Measurements from ENCODE around the gene CRYL1.
A peak's percentile ranks its signal among the peaks of the same experiment; 100 is the strongest.

Gene CRYL1

DNA sequence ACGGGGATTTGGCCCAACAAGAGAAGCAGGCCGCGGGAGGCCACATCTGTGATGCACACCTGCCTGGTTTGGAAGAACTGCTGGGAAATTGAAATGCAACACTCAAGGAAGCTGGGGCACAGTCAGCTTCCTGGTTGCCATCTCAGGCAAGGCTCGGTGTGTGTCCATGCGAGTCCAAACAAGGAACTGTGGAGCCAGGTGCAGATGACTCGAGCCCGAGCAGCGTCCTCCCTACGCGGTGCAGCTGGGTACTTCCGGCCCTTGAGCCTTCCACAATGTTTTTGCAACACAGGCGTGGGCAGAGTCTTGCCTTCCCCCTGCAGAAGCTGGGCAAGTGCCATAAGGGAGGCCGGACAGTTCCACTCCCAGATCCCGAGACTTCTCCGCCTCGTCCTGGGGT, 94.6 kb downstream of the CRYL1 start:
- DNase-seq (ENCODE audit: low read depth, low spot score): peak; percentile 92
- peak overlapping the region; percentile 87 for H3K27ac ChIP-seq

DNA sequence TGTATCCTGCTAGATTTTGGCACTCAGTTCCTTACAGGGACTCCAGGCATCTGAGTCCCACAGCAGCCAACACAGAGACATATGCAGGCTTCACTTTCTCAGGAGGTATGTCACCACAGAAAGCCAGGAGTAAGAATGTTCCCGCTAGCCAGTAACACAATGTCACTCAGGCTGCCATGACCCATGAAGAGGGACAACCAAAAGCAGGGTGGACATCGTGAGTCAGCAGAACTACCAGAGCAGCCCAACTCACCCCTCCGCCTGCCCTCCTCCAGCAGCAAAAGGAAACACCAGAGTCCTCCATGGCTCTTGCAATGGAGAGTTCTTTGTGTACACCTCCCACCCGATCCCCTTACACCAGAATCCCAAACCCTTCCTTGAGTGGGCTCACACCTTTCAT, 95.4 kb downstream of the CRYL1 start:
- H3K27ac ChIP-seq: peak overlapping the region; percentile 87

GRCh38 chr13:20429682-20430081, 96.0 kb downstream of the CRYL1 start:
- H3K27ac ChIP-seq: peak overlapping the region; percentile 87
- DNase-seq (ENCODE audit: low read depth, low spot score): no peak

More for the DNA sequence above, 95.4 kb downstream of the CRYL1 start:
- no peak for DNase-seq (ENCODE audit: low read depth, low spot score)

- peak overlapping the region; percentile 87 for H3K27ac ChIP-seq
- DNase-seq (ENCODE audit: low read depth, low spot score): peak; percentile 31
Measured at GRCh38 chr13:20428666-20429644, 96.7 kb downstream of the CRYL1 start.

GRCh38 chr13:20426766-20427448, 98.8 kb downstream of the CRYL1 start:
- H3K27ac ChIP-seq: no peak overlapping the region
- no peak for DNase-seq (ENCODE audit: low read depth, low spot score)

GRCh38 chr13:20425819-20426219, 99.8 kb downstream of the CRYL1 start:
- H3K27ac ChIP-seq: peak overlapping the region; percentile 12
- DNase-seq (ENCODE audit: low read depth, low spot score): no peak

DNA sequence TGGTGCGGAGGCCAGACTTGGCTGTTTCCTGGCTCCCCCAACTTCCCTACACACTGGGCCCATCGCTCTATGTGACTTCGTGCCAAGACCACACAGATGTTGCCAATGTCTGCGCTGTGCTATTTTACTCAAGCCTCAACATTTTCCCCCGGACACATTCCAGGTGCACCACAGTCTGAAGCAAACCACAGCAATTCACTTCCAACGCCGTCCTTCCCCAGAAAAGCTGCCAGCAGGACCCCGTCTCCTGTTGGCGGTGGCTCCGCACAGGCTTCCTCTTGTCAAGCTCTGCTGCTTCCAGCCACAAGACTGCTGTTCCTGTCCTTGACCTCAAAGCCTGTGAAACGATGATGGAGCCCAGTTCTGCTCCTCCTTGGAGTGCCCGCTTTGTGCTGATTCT, 100.7 kb downstream of the CRYL1 start:
- H3K27ac ChIP-seq: no peak overlapping the region
- DNase-seq (ENCODE audit: low read depth, low spot score): no peak

DNA sequence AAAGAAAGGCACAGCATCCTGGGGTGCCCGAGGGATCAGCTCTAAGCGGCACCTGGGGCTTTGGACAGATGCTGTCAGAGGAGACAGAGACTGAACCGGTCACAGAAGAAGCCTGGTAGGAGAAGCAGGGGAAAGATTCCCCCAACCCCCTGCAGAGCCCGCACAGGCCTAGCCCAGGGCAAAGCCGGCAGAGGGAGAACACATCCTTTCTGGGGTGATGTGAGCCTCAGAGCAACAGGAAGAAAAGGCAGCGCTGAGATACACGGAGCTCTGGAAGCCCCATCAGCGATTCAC, 101.2 kb downstream of the CRYL1 start:
- DNase-seq (ENCODE audit: low read depth, low spot score): no peak
- H3K27ac ChIP-seq: no peak overlapping the region

DNA sequence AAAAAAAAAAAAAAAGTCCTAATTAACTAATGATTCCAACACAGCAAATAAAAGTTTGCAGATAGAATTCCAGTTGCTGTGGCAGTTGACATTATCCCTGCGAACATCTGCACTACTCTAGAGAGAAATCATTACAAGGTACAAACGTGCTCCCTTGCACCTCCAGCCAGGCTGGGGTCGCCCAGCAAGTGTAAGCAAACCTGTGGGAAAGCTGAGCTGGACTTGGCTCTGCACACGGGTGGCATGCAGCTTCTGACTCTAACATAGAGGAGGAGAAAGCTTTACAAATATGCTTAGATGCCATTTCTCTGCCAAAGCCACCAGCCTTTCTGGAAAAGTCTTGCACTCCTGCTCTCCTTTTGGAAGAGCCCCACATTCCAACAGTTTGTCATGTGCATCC, 103.3 kb downstream of the CRYL1 start:
- no peak overlapping the region for H3K27ac ChIP-seq

DNA sequence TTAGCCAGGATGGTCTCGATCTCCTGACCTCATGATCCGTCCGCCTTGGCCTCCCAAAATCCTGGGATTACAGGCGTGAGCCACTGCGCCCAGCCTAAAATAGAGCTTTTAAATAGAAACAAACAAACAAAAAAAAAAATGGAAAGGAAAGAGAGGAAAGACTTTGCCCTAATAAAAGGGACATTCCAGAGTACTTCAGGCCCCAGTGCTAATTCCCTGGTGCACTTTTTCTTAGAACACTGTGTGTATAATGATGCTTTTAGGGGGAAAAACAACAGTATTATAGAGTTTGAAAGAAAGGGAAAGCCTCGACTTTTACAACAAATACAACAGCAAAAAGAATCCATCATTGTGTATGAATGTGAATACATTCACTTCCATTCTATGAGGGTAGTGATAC, 104.7 kb downstream of the CRYL1 start:
- no peak for DNase-seq (ENCODE audit: low read depth, low spot score)
- peak overlapping the region; percentile 97 for H3K27ac ChIP-seq

More for the DNA sequence above, 103.3 kb downstream of the CRYL1 start:
- no peak for DNase-seq (ENCODE audit: low read depth, low spot score)

DNA sequence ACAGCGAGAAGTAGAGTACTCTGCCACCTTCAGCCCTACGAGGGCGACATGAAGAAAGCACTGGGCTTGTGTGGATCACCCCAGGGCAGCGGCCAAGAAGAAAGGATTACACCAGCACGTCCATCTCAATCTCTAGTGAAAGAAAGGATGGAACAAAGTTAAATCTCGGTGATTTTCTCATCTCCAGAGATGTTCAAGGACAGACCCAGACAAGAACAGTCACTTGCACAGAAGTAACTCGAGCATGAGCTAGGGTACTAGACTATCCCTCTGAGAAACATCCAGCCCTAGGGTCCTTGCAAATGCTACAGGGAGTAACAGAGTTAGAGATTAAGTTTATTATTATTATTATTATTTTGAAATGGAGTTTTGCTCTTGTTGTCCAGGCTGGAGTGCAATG, 106.7 kb downstream of the CRYL1 start:
- H3K27ac ChIP-seq: peak overlapping the region; percentile 97

GRCh38 chr13:20416223-20416745, 109.4 kb downstream of the CRYL1 start:
- DNase-seq (ENCODE audit: low read depth, low spot score): no peak
- H3K27ac ChIP-seq: no peak overlapping the region

More for the DNA sequence above, 106.7 kb downstream of the CRYL1 start:
- DNase-seq (ENCODE audit: low read depth, low spot score): no peak

GRCh38 chr13:20415694-20416107, 110.0 kb downstream of the CRYL1 start:
- H3K27ac ChIP-seq: no peak overlapping the region
- no peak for DNase-seq (ENCODE audit: low read depth, low spot score)

- DNase-seq (ENCODE audit: low read depth, low spot score): no peak
- H3K27ac ChIP-seq: peak overlapping the region; percentile 52
Measured at GRCh38 chr13:20415306-20415679, 110.4 kb downstream of the CRYL1 start.

DNA sequence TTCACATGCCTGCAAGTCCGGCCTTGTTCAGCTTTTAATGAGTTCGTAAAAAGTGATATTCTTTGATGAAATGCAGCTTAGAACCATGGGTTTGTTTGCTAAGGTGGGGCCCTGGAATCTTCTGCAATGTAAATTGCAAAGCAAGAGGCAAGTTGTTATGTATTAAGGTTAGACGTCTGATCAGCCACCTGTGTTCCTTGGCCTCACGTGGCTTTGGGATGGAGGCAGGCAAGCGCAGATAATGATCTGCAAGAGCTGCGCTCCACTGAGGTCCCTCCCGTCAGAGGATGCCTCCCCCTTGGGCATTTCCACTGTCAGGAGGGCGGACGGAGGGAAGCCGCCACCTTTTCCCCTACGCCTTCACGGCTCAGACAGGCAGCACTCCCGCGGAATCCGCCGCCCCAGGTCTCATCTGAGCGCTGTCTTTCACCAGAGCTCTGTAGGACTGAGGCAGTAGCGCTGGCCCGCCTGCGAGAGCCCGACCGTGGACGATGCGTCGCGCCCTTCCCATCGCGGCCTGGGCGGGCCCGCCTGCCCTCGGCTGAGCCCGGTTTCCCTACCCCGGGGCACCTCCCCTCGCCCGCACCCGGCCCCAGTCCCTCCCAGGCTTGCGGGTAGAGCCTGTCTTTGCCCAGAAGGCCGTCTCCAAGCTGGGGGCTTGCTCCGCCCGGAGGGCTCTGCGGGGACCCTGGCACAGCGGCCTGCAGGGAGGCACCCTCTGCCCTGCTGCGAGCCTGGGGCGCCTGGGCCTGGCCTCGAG, 110.9 kb downstream of the CRYL1 start:
- peak overlapping the region; percentile 52 for H3K27ac ChIP-seq
- DNase-seq (ENCODE audit: low read depth, low spot score): peak; percentile 66

- no peak for DNase-seq (ENCODE audit: low read depth, low spot score)
- H3K27ac ChIP-seq: peak overlapping the region; percentile 52
Measured at GRCh38 chr13:20412691-20413355, 112.8 kb downstream of the CRYL1 start.

GRCh38 chr13:20411638-20412342, 113.9 kb downstream of the CRYL1 start:
- H3K27ac ChIP-seq: peak overlapping the region; percentile 52
- no peak for DNase-seq (ENCODE audit: low read depth, low spot score)

DNA sequence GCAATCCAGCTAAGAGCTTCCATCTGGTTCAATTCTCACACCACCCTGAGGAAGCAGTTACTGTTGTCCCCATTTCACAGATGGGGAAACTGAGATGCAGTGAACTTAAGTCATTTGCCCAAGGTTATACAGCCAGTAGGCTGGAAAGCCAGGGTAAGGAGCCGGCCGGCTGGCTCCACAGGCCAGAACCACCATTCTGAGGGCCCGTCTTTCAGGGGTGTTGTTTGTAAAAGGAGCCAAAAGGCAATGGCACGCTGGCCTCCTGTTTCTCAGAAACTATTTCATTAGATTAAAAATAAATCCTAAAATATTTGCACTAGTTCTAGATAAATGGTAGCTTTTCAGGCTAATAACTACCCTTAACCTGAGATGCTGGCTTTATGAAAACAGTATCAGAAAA, 114.9 kb downstream of the CRYL1 start:
- no peak overlapping the region for H3K27ac ChIP-seq
- DNase-seq (ENCODE audit: low read depth, low spot score): no peak

DNA sequence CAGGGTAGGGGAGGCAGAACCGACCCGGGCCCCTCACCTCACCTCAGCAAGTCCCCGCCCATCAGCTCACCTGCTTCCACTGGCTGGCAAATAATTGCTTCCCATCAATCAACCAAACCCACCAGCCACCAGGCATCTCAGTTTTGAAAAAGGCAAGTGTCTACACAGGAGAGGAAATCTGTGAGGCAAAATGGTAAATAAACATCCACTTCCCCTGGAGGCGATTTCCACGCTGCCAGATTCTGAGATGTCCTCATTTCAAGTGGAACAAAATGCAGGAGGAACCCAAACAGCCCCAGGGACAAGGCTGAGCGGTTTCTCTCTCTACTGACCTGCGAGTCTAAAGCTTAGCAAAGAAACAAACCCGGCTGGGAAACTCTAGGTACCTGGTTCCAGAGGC, 117.5 kb downstream of the CRYL1 start:
- DNase-seq (ENCODE audit: low read depth, low spot score): no peak

More for the DNA sequence above, 117.5 kb downstream of the CRYL1 start:
- H3K27ac ChIP-seq: no peak overlapping the region

All from epithelial cell of prostate (primary cell).